GM21367 (cell line): ENCODE results near the gene MXRA8.

ENCODE experiments used
- ATAC-seq: cut with Tn5 transposase; IDR thresholded peaks from one replicate; pipeline ENCODE4 v1.9.1; 2021; ENCODE audit not compliant: unreplicated experiment

MXRA8 gene

DNA sequence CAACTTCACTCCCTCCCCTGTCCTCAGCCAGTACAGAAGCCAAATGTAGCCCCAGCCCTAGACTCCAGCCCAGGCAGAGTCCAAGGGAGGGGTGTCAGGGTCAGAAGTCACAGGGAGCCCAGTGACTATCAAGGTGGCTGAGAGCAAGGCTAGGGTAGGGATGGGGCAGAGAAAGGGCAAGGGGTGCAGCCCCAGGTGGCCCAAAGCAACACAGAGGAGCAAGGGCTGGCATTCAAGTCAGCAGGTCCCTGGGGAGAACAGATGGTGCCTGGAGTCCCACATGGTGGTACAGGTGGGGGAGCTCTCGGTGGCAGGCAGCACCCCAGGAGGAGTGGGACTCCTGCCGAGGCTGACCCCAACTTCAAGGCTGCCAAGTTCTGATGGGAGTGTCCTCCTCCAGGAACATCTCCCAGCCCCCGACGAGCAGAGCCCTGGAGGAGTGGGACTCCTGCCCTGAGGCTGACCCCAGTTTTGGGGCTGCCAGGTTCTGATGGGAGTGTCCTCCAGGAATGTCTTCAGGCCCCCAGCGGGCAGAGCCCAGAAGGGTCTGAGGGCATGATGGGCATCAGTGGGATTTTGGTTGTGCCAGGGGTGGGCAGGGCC lies 5.5 kb downstream of the MXRA8 start:
- no peak for ATAC-seq

DNA sequence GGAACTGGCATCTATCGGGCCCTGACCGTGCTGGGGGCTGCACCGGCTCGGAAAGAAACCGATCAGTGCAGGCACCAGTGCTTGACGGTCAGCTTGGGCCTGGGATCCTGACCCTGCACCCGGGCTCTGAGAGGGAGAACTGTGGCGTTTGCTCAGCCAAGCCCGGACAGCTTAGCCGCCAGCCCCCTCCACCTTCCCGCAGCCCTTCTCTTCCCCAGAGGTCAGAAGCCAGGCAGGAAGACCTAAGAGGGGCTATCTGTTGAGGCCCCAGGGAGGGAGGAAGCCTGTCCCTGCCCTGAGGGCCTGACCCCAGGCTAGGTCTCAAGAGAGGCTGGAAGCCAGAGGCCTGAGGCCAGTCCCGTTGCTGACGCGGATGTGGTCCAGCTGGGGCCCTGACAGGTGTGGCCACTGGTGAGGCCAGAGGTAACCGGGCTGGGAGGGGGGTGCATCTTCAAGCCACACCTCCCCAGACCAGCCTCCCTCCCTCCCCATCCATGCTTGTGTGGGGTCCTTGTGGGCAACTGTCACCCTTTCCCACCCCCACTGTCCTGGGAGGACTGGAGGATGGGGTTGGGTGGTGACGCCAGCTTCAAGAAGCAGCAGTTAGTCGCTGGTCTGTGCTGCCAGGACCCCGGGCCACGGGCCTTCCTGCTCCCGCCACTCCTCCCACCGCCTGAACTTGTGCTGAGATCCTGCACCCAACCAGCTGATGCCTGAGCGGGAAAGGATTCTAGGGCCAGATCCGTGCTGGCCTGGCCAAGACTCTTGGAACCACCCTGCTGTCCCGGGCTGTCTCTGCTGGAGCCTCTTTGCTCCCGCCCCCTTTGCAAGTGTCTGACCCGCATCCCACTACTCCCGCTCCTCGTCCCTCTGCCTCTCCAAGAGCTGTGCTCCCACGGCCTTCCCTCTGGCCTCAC lies 6.6 kb downstream of the MXRA8 start:
- no peak for ATAC-seq

- ATAC-seq, result peak; percentile 42
These were observed 8.9 kb downstream of the MXRA8 start, which contains the start of gene DVL1 for GRCh38 chr1:1349256-1350012. Gene DVL1 (minus strand): TSS chr1:1349418. CDS start chr1:1349065, 353 bp downstream.

- ATAC-seq, result peak; percentile 25
These were observed 9.7 kb downstream of the MXRA8 start for GRCh38 chr1:1348420-1349255.

- no peak for ATAC-seq
These were observed 10.5 kb downstream of the MXRA8 start for GRCh38 chr1:1347663-1348419.

DNA sequence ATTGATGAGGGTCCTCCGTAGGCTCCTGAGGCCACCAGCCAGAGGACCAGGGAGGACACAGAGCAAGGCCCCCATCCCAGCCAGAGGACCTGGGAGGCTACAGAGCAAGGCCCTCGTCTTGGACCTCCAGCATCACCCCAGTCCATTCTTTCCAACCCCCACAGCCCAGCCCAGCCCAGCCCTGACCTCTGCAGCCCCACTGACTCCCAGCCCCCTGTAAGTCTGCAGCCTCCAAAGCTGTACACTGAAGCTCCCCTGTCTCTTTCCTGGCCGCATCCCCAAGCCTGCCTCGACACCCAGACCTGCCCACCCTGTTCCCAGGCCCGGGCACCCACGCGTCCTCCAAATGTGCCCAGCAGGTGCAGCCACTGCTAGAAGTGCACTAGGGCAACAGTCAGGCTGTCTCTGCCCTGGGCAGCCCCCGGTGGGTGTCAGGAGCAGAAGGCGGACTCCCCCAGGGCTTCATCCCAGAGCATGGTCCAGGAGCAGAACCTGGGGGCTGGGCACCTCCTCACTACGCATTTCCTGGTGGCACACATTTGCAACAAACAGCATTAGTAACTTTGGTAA lies 11.2 kb downstream of the MXRA8 start:
- no peak for ATAC-seq

GRCh38 chr1:1346501-1346890 lies 11.9 kb downstream of the MXRA8 start:
- ATAC-seq, result no peak

DNA sequence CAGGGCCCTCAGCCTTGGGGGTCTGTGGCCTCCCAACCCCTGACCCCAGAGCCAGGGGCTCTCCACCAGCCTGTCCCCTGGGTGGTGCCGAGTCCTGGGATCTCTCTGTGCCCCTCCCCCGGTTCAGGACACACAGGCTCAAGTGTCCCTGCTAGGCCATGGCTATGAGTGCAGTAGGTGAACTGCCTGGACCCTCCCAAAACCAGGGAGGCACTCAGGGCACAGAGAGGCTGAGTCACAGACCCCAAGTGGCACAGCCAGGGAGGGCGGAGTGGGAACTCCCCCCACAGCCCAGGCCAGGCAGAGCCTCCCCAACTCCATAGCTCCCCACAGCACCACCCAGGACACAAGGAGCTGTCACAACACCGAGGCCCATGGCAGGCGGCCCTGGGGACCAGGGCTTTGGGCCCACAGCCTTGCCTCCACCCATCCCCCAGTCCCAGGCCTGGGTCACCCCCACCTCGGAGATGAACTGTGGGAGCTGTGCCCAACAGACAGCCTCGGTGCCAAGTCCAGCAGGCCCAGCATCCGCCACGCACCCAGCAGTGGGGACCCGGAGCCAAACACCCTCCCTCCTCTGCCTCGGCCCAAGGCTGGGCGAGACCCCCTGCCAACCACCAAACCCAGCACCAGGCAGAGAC lies 12.4 kb downstream of the MXRA8 start:
- no peak for ATAC-seq

DNA sequence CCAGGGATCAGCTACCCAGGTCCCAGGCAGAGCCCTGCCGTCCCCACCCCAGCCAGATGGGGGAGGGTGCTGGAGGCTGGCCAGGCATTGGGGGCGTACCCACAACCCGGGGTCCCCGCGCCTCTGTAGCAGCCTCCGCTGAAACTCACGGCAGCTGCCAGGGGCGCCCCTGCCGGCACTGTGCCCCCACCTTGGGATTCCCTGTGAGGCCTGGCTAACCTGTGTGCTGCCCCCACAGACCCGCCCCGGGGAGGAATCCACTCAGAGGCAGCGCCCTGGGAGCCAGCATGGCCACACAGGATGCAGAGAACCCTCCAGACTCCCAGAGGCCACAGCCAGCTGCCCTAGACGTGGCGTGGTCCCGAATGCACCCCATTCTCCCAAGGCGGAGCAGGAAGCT lies 13.0 kb downstream of the MXRA8 start:
- no peak for ATAC-seq

- no peak for ATAC-seq
These were observed 13.5 kb downstream of the MXRA8 start for GRCh38 chr1:1344655-1345361.

- ATAC-seq, result no peak
These were observed 14.4 kb downstream of the MXRA8 start for GRCh38 chr1:1343811-1344421.

DNA sequence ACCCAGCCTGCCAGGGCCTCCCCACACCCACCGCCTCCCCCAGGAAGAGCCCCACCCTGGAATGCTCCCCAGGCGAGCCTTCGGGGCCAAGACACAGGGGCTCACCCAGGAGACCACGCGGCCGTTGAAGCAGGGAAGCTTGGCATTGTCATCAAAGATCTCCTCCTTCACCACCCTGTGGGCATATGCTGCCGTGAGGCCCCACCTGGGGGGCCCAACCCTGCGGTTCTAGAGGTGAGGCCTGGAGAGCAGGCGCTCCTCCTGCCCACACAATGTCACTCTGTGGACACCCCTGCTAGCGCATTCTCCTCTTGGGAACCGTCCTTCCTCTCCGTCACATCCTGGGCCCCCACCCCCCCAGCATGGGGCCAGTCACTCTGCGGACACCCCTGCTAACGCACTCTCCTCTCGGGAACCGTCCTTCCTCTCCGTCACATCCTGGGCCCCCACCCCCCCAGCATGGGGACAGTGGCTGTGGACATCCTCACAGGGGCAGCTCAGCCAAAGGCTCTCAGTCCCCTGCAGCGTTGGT lies 15.7 kb downstream of the MXRA8 start:
- no peak for ATAC-seq

DNA sequence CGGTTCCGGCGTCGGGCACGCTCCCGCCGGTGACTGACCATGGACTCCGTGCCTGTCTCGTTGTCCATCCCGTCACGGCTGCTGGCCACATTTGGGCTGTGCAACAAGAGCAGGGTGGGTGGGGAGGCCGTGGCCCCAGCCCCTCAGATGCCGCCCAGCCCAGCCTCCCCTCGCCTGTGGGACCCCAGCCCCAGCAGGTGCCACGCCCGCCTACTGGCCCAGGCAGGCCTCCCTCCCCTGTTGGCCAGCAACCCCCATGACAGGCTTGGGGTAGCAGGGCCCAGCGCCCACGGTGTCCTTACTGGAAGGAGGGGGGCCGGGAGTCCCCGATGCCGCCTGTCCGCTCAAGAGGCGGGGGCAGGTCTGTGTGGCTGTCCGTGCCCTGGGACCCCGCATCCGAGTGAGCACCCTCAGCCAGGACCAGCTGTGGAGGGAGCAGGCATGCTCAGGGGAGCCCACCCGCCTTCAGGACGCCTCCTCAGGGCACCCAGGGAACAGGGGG lies 16.2 kb downstream of the MXRA8 start:
- ATAC-seq, result no peak

- no peak for ATAC-seq
These were observed 16.8 kb downstream of the MXRA8 start for GRCh38 chr1:1341549-1342021.

DNA sequence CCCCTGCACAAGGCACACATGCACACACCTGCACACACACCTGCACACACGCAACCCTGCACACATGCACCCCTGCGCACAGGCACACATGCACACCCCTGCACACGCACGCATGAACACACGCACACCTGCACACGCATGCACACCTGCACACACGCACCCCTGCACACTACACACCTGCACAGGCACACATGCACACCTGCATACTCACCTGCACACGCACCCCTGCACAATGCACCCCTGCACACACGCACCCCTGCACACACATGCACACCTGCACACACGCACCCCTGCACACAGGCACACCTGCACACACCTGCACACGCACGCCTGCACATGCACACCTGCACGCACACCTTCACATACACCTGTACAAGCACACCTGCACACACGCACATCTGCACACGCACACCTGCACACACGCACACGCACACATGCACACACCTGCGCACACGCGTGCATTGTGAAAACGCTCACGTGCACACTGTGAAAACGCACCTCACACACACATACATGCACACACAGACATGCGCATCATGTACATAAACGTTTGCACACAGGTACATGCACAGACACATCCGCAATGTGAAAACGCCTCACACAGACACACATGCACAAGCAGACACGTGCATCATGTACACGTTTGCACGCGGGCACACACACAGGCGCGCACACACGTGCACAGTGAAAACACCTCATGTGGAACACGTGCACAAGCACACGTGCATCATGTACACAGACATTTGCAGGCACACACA lies 17.4 kb downstream of the MXRA8 start:
- no peak for ATAC-seq

- no peak for ATAC-seq
These were observed 18.2 kb downstream of the MXRA8 start for GRCh38 chr1:1340185-1340584.

GRCh38 chr1:1338278-1338677 lies 20.1 kb downstream of the MXRA8 start:
- no peak for ATAC-seq
